NCI-H2107 (cell line): ENCODE measurements around the gene GPR171.
"Not testable (repeated sequence)": the region's sequence is repeated elsewhere in the genome, so short reads cannot be mapped to it uniquely, and the experiment has no call there.

Experiments used
- DNase-seq: peaks from one replicate; lab custom pipeline; 2025; lab: John Stamatoyannopoulos, UW

GPR171 gene

DNA sequence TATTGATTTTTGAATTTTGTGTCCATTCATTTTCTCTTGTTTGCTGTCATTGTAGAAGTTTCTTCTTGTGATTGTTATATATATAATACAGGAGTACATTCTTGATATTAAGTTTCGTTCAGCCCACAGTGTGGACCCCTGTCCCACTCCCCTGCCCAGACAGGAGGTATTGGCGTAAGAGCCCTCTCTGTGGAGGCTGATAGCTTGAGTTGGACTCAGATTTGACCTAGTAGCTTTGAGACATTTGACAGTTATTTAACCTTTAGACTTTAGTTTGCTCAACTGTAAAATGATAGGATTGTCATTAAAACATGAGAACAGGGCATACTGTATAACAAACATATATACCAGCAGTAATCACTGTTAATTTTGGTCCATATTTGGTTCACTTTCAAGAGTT is 27.1 kb downstream of the GPR171 start:
- no peak for DNase-seq

DNA sequence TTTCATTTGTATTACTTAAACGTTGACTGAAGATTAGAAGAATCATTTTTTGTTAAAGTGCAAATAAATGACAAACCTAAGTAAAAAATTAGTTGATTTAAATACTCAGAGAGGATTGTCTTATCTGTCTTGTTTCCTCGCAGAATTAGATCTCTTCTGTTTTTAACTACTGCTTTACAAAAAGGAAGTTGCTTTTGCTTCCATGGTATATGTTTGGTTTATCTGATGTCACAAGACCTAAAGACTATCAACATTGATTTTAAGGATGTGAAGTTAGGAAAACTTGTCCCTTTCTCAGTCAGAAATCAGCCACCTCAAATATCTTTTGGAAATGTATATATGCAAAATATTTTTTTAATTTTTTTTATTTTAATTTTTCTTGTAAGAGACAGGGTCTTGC is 28.7 kb downstream of the GPR171 start:
- DNase-seq: no peak

DNA sequence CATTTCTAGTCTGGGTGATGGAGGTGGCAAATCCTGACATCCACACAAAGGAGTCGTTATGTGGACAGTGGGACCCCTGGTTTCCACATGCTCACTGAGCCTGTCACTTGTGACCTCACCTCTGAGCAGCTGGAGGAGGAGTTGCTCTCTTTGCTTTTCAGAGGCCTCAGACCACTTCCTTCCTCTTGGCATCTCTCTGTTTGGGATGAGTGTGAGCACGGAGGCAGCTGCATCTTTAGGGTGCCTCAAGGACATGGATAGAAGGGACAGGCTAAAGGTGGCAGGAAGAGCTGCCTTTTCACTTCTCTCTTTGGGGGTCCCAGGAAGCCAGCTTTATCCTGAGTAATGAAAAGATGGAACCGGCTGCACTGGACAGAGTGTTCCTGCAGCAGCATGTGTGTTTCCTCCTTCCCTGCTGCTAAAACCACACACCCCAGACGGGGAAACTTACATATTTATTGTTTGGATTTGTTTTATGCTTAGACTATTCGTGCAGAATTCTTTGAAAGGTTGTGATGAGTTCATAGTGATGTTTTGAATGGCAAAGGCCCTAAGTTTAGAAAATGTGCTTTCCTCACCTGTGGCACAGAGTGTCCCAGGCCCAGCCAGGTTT is 31.8 kb downstream of the GPR171 start:
- DNase-seq: no peak

DNA sequence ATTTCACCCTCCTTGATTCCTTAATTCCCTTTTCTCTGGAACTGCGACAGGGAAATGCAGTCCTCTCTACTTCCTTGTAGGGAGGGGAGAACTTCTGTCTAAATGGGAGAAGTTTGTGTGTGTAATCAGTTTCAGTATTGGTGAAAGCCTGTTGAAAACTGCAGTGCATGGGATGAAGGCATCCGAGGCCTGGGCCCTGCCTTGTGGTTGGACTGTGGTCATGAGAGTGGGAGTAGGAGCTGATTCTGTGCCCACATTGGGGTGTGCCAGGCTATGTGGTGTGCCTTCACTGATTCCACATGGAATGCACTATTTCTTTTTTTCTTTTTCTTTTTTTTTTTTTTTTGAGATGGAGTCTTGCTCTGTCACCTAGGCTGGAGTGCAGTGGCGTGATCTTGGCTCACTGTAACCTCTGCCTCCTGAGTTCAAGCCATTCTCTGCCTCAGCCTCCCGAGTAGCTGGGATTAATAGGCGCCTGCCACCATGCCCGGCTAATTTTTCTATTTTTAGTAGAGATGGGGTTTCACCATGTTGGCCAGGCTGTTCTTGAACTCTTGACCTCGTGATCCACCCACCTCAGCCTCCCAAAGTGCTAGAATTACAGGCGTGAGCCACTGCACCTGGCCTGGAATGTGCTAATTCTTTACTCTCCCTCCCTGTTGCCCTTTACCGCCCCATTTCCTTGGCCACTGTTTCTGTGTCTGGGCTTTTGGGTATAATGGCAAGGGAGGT is 32.9 kb downstream of the GPR171 start:
- not testable (repeated sequence) for DNase-seq

DNA sequence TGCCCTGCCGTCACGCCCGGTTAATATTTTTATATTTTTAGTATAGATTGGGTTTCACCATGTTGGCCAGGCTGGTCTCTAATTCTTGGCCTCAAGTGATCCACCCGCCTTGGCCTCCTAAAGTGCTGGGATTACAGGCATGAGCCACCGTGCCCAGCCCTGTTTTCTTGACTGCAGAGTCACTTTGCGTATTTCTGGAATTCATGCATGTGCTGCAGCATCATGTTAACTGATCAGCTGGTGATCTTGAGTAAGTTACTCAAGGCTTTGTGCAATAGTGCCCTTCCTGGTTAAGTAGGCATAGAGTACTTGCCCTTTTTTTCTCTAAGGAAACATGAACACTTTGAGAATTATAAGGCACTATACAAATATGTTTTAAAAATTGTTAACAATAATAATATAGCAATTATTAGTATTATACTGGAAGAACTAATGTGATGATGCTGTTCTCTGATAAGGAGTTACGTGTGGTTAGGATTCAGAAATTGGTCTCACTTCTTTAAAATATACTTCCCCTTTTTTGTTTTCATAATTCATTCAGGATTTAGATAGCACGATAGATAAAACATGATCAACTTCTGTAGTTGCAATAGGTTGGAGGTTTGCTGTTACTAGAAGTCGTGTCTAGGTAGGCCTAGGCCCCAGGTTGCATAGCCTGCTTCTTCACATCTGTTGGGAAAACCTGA is 33.6 kb downstream of the GPR171 start:
- no peak for DNase-seq

DNA sequence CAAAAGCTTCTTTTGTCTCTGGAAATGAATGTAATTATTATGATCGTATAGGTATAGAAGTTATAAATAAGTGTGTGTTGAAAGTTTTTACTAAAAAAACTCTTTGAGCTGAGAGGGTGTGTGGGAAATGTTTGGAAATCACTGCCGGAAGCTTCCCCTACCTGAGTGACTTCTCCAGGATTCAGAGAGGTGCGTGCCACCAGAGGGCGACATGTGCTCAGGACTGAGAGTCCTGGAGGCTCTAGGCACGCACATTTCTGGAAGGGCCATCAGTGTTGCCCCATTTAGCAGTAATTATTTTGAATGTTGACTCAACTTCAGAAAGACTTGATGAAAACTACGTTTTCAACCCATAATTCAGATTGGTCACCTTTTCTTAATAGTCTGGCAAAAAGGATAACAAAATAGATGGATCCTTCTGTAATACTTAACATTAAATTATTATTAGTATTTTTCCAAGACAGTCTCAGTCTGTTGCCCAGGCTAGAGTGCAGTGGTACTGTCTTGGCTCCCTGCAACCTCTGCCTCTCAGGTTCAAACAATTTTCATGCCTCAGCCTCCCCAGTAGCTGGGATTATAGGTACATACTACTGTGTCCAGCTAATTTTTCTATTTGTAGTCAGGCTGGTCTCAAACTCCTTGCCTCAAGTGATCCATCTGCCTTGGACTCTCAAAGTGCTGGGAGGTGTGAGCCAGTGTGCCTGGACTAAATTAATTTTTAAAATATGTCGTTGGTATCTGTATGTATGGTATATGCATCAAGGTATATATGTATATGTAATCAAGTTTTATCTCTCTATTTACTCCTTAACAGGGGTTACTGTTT is 34.5 kb downstream of the GPR171 start:
- DNase-seq: peak; percentile 29

DNA sequence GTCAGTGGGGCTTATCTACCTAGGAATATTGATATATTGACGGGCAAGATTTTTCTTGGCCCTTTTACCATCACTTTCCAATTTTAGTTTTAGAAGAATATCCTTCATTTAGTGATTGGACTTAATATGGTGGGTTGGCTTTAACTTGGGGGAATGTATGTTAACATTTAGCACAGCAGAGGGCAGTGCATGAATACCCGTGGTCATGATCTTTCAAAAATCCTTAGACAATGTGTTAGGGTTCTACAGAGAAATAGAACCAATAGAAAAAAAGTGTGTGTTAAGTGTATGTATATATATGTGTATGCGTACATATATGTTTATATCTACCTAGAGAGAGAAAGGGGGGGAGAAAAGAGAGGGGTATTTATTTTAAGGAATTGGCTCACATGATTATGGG is 36.9 kb downstream of the GPR171 start:
- no peak for DNase-seq

DNA sequence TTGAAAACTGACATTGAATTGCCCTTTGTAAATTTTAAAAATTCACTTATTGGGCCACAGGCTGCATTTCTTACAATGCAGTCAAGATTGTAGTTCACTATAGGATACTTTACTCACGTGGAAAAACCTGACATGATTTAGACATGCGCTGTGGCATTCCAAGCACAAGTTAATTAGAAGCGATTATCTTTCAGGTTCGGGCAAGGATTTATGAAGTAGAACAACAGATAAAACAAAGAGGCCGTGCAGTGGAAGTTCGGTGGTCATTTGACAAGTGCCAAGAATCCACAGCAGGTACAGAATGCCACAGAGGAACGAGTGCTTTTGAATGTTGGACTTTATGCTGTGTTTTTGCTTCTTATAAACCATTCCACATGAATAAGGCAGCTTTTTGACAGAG is 37.8 kb downstream of the GPR171 start:
- no peak for DNase-seq

DNA sequence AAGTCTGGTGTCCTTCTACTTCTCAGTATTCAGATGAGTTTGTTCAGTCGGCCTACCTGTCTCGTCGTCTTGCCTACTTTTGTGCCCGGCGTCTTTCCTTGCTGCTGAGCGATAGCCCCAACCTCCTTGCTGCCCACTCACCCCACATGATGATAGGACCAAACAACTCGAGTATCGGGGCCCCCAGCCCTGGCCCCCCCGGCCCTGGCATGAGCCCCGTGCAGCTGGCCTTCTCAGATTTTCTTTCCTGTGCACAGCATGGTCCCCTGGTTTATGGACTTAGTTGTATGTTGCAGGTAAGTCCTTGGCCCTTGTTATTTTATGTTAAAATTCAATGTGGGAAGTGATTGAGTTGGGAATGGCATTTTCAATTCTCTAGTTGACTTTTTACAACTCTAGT is 43.2 kb downstream of the GPR171 start:
- DNase-seq: no peak

DNA sequence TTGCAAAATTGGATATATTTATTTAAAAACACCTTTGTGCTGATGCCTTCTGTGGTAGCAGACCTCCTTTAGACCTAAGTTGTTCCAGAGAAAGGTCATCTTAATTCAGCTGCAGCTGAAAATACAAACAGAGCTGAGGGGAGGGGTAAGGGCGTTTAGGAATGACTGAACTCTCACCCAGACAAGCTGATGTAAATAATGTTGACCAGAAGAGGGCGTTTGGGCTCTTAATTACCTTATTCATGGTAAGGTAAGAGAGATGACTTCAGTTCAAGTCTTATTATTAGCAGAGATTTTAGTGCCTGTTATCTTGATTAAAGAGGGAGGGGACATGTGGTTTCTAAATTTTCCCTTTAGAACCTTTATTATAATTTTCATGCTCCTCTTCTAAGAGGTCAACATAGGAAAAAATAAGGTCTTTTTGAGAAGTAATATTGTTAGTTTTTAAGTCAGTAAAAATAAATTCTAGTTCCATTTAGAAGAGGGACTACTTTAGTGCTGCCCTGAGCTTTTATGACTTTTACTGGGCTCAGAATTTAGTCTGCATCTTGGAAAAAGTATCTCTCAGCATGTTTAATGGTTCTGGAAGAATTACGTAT is 46.3 kb downstream of the GPR171 start:
- peak; percentile 21 for DNase-seq

DNA sequence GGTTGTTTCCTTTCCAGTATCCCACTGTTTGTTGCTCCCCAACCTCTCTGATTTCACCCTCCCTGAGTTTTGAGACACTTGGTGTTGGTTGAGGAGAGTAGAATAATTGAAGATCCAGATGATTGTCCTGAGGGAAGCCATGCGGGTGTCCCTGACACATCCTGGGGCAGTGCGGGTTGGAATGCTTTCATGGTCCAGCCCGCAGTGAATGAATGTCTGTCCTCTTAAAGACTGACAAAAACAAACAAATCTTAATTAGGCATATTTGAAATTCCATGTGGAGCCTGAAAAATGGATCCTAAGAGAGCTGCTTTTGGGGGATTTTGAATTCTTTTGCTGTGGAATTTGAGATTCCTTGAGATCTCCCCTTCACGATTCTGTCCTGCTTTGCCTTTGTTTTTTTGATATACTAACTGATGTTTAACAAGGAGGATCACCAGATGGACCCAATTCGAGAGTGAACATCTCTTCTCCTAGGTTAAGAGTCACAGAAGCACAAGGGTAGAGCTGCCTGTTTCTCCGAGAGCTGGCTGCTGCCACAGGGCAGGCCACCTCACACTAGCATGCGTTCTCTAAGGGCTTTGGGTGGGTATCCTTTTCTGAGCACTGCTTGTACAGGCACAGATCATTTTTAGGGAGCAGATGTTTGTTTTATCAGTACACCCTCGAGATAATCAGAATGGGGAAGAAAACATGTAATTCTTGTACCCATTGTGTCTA is 47.4 kb downstream of the GPR171 start:
- no peak for DNase-seq

DNA sequence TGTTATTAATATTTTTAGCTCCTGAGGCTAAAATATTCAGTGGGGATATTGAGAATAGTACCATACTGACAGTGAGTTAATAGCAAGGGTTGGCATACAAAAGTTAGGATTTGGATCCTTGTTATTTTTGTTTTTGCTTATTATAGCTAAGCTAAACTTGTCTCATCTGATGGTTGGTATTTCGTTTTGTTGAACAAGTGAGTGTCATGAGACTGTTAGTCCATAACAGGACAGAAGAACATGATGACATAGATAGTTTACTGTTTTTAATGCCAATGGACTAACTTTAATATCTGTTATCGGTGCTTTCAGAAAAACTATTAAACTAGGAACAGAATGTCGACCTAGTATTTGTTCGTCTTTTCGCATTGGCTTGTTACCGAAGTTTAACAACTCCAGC is 48.5 kb downstream of the GPR171 start:
- no peak for DNase-seq

DNA sequence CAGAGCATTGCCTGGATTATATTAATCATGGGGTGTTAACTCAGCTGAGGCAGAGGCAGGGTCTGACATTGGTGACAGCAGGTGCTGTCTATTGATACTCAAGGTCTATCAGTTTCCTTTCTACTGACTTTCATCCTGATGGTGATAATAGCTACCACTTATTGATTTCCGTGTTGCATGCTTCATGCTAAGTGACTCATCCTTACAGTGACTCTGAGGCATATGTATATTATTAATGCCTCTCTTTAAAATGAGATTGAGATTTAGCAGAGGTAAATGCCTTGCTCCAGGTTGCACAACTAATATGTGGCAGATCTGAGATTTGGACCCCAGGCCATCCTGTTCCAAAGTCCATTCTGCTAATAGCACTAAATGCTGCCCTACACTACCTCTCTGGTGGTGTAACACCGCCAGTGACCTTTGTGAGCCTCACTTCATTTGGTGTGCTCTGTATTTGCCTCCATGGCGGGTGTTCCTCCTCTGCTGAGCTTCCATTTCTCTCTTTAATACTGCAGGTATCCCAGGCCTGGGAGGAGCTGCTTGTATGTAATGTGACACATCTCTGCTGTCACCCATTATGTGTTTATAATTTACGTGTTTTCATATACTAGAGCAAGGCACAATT is 50.4 kb downstream of the GPR171 start:
- DNase-seq: no peak
